MM.1S (cell line): ENCODE measurements around the gene FGF14.

Source experiments
- EZH2 ChIP-seq: fragments of 300-600 bp; sonication (generic); optimal IDR thresholded peaks from 2 replicates; pipeline ENCODE3; 2017; ENCODE audit warnings: low read depth, mild to moderate bottlenecking, antibody characterized with exemption, low read length, mixed read lengths
- TF ChIP-seq, protein P1 (sequence below): fragments of 300-600 bp; sonication (generic); IDR thresholded peaks from 2 replicates; pipeline ENCODE4 v1.5.1; 2016; ENCODE audit warnings: antibody characterized with exemption, low read length, mixed read lengths

DNA sequence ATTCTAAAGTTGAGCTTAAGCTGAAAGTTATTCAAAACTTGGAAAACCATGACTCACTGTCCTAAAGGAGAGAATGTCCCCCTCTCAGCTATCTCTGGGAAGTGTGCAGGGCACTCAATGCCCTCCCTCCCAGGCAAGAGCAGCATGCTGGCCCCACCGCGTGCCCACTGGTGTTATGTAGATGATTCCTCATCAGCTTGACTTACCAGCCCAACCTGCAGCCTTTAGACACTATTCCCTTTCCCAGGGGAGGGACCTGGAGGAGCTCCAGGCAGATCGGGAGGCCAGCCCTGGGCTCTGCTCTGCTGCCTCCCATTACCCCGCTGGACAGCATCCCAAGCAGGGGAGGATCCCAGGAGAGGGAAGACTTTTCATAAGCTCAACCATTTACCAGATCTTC lies 124.6 kb downstream of the FGF14 start:
- TF ChIP-seq, protein P1, sequence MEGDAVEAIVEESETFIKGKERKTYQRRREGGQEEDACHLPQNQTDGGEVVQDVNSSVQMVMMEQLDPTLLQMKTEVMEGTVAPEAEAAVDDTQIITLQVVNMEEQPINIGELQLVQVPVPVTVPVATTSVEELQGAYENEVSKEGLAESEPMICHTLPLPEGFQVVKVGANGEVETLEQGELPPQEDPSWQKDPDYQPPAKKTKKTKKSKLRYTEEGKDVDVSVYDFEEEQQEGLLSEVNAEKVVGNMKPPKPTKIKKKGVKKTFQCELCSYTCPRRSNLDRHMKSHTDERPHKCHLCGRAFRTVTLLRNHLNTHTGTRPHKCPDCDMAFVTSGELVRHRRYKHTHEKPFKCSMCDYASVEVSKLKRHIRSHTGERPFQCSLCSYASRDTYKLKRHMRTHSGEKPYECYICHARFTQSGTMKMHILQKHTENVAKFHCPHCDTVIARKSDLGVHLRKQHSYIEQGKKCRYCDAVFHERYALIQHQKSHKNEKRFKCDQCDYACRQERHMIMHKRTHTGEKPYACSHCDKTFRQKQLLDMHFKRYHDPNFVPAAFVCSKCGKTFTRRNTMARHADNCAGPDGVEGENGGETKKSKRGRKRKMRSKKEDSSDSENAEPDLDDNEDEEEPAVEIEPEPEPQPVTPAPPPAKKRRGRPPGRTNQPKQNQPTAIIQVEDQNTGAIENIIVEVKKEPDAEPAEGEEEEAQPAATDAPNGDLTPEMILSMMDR, result no peak
- no peak for TF ChIP-seq EZH2
